Body of pancreas (tissue), 4 donors: Measurements from ENCODE around the gene METTL1.

Experiments
- POLR2A ChIP-seq, 3 donors: fragments of 450-650 bp; IDR thresholded peaks; one replicate each; pipeline ENCODE4 v1.6.1; 2016; ENCODE audit warnings: antibody characterized with exemption in 3 of 3, mild to moderate bottlenecking in 2 of 3
- TF ChIP-seq, protein P1 (sequence below), 7 experiments: fragments of 450-650 bp in 4 of 7; fragments of 200-600 bp in 3 of 7; sonication (generic) in 3 of 7; IDR thresholded peaks; one replicate each; pipeline ENCODE4 v1.5.1; 2016 to 2019; ENCODE audit warnings: antibody characterized with exemption in 7 of 7

GRCh38 chr12:57744194-57744776 is 27.6 kb downstream of the METTL1 start:
- TF ChIP-seq, protein P1, sequence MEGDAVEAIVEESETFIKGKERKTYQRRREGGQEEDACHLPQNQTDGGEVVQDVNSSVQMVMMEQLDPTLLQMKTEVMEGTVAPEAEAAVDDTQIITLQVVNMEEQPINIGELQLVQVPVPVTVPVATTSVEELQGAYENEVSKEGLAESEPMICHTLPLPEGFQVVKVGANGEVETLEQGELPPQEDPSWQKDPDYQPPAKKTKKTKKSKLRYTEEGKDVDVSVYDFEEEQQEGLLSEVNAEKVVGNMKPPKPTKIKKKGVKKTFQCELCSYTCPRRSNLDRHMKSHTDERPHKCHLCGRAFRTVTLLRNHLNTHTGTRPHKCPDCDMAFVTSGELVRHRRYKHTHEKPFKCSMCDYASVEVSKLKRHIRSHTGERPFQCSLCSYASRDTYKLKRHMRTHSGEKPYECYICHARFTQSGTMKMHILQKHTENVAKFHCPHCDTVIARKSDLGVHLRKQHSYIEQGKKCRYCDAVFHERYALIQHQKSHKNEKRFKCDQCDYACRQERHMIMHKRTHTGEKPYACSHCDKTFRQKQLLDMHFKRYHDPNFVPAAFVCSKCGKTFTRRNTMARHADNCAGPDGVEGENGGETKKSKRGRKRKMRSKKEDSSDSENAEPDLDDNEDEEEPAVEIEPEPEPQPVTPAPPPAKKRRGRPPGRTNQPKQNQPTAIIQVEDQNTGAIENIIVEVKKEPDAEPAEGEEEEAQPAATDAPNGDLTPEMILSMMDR (IDR thresholded peaks at IDR 0.05): no peak
- no peak for TF ChIP-seq POLR2A (IDR thresholded peaks at IDR 0.05)
